HG03354 (cell line): ENCODE results near the gene CFAP77.

Experiments
- ATAC-seq: cut with Tn5 transposase; IDR thresholded peaks from one replicate; pipeline ENCODE4 v1.9.1; 2021; ENCODE audit warnings: mild to moderate bottlenecking; ENCODE audit not compliant: unreplicated experiment, poor library complexity, severe bottlenecking

The CFAP77 gene

DNA sequence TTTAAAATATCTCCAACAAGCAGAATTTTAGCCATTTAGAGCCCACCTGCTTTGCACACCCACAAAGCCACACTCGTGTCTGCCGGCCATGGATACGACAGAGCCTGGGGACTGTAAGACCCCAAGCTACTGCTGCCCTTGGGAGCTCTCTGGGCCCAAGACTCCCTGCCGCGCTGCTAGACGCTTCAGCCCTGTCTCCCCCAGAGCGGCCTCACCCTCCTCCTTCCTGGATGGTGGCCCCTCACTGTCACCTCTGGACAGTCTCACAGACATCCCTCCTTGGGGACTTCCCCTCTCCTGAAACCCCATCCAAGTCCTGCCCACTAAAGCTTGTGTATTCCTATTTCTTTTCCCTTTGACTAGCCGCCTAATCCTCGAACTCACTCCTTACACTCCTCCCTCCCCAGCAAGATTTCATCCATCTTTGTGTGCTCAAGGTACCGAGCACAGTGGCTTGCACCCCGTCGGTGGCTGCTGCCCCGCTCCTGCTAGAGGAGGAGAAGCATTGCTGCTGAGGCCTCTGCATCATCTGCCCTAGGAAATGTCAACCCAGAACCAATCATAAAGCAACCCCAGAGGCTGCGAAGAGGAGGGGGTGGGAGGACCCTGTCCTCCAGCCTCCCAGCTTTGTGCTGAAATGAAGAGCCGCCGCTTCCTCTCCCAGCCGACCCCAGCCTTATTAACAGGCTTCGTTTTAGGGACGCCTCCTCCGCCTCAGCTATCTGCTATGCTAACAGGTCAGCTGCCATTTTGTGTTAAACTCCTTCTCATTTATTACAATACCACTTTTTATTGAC lies 71.2 kb downstream of the CFAP77 start:
- ATAC-seq: no peak

DNA sequence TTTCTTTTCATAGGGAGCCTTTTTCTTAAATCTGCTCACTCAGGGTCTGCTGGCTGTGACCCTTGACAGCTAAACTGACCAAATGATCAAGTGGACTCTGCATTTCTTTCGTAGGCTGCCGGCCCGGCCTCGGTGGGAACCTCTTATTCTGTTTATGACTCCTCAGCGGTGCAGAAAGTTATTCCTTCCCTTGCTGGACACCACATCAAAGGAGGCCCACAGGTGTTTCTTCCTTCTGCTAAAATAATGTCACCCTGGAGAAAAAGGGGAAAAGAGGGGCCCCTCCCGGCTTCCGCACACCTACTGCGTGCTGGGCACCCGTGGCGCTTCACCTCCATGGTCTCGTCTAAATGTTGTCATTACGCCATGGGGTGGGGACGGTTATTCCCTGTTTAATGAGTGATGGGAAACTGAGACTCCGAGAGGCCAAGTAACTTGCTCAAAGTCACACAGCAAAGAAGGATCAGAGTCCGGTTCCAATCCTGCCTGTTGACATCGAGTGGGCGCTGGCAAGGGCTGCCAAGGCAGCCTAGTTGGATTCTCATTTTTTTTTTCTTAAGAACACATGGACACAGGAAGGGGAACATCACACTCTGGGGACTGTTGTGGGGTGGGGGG lies 72.3 kb downstream of the CFAP77 start:
- ATAC-seq: no peak

GRCh38 chr9:132485393-132485792 lies 75.4 kb downstream of the CFAP77 start:
- no peak for ATAC-seq

- no peak for ATAC-seq
Measured at GRCh38 chr9:132486706-132487350, 76.8 kb downstream of the CFAP77 start.

DNA sequence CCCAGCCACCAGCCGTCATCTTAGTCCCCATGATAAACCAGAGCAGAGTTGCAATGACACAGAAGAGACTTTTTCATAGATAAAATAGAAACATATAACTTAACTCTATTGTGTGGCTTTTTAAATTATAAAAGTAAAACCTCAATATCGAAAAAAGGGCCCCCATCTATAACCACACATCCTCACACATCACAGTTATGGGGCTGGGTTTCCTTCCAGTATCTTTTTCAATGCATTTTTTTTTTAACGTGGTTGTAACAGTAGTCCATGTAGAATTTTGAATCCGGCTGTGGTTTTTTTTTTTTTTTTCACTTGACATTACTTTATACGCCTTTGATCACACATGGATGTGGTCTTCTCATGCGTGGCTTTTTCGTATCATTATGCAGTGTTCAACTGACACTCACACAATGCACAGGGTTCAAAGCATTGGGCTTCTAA lies 77.4 kb downstream of the CFAP77 start:
- ATAC-seq: no peak

GRCh38 chr9:132487980-132488535 lies 78.0 kb downstream of the CFAP77 start:
- no peak for ATAC-seq

- ATAC-seq: no peak
Measured at GRCh38 chr9:132488626-132489025, 78.6 kb downstream of the CFAP77 start.

DNA sequence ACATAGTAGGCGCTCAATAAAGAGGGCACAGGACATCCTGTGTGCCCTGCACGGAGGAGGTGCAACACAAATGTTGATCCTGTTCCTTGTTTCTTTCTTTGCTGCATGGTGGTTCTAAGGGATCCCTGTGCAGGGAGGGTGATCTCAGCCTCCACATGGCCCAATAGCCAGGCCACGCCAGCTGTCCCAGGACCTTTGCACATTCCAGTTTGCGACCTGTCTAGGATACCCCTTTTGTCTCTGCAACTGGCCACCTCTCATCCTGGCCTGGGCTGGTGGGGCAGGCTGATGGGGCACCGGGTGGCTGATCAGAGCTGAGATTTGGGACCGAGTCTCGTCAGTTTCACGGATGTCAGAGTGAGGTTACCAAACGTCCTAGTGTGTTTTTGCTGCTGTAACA lies 79.5 kb downstream of the CFAP77 start:
- no peak for ATAC-seq

DNA sequence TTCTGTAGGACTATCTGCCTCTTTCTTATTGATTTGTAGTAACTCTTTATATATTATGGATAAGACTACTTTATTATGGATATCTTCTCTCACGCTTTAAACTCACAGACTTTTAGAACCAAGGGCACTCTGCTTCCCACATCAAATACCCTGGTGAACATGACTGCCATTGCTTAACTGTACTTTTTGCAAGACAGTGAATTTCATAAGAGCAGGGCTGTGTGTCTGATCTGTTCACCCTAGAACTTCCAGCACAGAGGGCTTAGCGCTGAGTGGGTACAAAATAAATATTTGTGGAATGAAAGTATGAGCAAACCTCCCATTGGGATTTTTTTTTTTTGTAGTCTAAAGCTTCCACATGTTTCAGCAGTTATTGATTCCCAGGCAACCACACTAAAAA lies 84.8 kb downstream of the CFAP77 start:
- no peak for ATAC-seq

DNA sequence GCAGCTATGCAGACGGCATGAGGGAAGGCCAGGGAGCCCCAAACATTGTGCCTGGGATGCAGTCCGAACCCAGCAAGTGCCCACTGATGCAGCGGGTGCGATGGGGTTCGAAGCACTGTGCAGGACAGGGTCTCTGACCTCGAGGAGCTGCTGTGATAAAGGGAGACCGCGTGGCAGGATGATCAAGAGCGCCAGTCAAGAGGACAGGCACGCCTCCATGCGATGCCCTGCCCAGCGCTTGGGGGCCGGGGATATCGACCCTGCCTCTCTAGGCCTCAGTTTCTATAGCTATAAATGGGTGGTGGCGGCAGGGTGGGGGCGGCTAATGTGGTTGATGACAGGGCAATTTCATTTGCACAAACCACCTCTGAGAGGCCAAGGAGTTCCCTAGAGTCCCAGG lies 87.7 kb downstream of the CFAP77 start:
- no peak for ATAC-seq

DNA sequence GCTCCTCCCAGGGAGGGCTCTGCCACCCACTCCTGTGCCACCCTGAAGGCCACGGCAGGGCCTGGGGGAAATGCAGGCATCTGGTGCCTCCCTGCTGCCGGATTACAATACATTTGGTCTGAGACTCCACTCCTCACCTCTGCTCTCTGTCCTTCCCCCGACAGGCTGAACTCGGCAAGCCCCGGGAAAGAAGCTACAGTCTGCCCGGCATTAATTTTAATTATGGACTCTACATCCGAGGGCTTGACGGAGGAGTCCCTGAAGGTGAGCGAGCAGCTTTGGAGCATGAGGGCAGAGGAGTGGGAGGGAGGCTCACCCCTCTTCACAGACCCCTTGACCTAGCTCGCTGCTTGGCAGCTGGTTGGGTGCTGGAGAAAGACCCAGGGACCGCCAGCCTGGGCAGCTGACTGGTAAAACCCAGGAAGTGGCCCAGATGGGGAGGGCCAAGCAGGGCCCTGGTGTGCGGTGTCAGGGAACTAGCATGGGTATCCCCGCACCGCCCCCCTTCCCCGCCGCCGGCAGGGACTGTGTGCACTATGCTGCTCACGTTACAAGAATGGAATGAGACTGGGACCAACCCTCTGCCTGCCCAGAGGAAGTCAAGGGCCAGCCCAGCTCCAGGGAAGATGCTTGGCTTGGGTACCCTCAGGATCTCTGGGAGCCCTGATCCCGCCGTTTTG lies 88.7 kb downstream of the CFAP77 start:
- ATAC-seq: no peak

- ATAC-seq: no peak
Measured at GRCh38 chr9:132499251-132499650, 89.2 kb downstream of the CFAP77 start.

DNA sequence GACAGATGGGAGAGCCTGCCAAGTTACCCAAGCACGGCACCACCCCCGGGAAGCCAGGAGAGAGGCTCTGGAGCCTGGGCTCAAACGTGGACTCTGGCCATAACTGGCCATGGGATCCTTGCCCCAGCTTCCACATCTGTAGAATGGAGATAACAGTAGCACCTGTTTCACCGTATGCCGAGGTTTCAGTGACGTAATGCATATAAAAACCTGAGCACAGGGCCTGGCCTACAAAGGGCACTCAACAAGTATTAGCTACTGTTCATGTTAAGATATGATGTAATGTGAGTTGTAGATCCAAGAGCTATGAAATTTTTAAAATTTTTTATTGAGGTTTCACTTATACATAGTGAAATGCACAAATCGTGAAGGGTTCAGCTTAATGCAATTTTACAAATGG lies 90.2 kb downstream of the CFAP77 start:
- no peak for ATAC-seq

DNA sequence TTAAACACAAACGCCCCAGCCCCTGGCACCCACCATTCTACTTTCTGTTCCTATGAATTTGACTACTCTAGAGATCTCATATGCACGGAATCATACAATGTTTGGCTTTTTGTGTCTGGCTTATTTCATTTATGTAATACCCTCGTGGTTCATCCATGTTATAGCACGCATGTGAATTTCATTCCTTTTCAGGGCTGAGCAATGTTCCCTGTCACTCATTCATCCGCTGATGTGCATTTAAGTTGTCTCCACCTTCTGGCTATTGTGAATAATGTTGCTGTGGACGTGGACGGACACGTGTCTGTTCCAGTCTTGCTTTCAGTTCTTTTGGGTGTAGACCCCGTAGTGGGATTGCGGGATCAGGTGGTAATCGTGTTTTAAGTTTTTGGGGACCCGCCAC lies 92.5 kb downstream of the CFAP77 start:
- no peak for ATAC-seq

GRCh38 chr9:132503116-132503515 lies 93.1 kb downstream of the CFAP77 start:
- ATAC-seq: no peak

DNA sequence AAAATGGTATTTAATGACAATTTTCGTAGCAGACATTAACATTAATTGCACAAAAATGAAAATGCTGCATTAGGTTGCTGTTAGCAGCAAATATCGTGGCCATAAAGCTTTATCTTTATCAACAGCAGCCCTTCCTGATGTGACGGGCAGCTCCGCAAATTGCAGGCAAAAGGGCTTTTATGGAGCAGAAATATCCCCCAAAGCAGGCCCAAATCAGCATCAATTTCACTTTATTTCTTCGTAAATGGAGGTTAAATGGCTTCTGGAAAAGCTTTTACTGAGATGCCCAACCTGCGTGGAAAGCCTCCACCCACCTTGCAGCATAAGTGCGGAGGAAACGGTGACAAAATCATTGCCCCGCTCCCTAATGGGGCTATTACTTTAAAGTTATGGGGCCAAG lies 94.5 kb downstream of the CFAP77 start:
- ATAC-seq: no peak

DNA sequence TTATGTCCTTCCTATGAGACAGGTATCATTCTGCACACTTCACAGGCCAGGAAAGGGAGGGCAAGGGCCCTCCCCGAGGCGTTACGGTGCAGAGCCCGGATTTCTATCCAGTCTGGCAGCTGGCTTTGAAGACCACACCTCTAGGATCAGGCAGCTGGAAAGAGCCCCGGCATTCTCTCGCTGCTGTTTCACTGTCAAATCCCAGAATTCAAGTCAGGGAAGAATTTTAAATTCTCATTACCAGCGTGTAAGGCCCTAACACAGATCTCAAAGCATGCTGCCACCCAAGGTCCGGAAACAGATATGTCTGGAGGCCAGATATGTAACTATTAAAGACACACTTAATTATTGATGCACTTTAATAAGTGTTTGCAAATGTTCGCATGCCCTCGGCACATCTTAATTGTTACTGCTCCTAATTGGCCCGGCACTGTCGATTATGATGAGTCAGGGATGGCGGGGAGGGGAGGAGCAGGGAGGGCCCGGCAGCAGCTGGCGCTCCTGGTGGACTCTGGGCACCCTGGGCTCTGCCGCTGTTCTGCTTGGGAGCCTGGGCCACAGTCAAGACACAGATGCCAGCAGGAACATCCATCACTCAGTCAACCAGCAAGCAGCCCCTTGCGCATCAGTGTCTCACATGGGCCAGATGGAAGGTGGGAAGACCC lies 96.1 kb downstream of the CFAP77 start:
- no peak for ATAC-seq

DNA sequence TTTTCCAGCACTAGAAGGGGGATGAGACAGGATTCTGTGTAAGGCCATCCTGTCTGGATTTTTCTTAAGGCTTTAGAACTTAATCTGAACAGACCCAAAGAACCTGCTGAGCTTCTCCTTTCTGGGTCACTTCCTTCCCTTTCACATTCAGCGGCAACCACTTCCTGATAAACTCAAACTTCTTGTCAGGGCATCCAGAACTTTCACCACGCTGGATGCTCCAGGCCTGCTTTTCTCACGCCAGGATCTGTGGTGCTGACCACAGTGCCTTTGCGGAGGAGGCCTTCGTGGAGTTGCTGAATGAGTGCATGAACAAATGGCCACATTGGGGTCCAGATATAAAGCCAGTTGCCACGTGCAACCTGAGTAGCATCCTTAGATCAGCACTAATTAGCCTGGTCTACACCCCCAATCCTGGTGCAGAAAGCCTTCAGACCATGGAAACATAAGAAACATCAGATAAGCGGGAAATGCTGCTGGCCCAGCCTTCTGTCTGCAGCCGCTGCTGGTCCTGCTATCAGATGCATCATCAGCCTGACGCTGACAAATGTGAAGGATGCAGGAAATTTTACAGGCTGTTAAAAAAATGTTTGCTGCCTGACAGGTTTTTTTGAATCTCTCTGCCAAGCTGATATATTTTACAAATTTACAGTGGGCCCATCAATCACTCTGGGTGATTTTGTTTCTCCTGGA lies 97.1 kb downstream of the CFAP77 start:
- no peak for ATAC-seq
